HG03460 (cell line): ENCODE results near the gene PRKG1.
A peak's percentile ranks its signal among the peaks of the same experiment; 100 is the strongest.
"Not testable (repeated sequence)": the region's sequence is repeated elsewhere in the genome, so short reads cannot be mapped to it uniquely, and the experiment has no call there.

Experiments
- ATAC-seq: cut with Tn5 transposase; IDR thresholded peaks from one replicate; pipeline ENCODE4 v1.9.1; 2021; ENCODE audit not compliant: unreplicated experiment

The PRKG1 gene

DNA sequence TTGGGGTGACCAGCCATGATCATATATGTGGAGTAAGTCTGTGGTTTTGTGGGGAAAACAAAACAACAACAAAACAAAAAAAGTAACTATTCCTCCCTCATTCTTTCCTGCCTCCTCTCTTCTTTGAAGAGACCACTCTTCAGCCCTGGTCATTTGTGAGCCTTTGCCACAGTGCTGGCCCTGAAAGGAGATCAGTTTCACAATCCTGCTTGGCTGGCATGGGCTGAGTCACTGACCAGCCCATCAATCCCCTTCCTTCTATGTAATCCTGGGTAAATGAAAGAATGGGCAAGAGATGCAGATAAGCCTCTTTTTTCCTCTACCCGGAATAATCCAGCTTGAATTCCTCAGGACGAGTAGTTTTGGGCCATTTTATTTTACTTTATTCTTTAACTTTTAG, 611.5 kb downstream of the PRKG1 start:
- no peak for ATAC-seq

DNA sequence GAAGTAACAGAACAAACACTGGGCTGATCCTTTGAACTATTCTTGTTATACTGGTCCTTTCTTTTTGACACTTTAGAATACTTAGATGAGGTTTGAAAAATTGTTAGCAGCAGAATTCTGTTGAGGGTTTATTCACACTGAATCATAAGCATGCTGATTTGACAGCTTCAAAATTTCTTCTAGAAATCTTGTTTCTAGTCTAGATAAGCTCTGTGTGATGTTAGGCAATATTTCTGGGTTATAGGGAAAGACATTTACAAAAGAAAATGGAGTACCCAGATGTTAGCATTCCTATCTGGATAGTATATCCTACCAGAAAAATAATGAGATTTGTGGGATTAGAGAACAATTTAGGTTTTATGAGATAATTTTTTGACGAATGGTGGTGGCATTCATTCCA, 613.0 kb downstream of the PRKG1 start:
- no peak for ATAC-seq

DNA sequence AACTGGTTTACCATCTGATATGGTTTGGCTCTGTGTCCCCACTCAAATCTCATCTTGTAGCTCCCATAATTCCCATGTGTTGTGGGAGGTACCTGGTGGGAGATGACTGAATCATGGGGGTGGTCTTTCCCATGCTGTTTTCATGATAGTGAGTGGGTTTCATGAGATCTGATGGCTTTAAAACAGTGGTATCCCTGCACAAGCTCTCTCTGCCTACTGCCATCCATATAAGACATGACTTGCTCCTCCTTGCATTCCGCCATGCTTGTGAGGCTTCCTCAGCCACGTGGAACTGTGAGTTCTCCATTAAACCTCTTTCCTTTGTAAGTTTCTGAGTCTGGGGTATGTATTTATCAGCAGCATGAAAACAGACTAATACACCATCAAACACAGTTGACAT, 614.5 kb downstream of the PRKG1 start:
- ATAC-seq, result not testable (repeated sequence)

DNA sequence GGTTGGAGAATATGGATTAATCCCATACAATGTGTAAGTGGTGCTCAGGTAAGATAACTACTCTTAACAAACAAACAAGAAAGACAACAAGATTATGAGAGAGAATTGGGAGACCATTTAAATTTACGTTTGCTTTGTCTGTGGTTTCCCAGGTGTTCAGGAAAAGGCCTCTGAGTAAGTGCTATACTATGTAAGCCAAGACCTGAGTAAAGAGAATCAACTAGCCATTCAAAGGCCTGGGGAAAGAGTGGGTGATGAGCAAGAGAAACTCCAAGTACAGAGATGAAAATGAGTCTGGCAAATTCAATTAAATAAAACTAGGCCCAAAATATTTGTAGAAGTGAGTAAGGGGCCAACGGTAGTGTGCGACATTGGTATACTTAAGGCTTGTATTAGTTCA, 615.2 kb downstream of the PRKG1 start:
- no peak for ATAC-seq

DNA sequence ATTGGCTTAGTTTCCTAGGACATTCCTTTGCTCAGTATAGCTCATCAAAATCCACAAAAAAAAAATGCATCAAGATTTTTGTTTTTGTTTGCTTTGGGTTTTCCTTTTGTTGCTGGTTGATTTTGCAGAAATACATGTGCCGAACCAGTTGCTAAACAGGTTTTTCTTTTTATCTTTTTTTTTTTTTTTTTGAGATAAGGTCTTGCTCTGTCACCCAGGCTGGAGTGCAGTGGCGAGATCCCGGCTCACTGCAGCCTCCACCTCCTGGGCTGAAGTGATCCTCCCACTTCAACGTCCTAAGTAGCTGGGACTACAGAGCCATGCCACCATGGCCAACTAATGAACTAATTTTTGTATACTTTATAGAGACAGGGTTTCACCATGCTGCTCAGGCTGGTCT, 616.8 kb downstream of the PRKG1 start:
- ATAC-seq, result no peak

DNA sequence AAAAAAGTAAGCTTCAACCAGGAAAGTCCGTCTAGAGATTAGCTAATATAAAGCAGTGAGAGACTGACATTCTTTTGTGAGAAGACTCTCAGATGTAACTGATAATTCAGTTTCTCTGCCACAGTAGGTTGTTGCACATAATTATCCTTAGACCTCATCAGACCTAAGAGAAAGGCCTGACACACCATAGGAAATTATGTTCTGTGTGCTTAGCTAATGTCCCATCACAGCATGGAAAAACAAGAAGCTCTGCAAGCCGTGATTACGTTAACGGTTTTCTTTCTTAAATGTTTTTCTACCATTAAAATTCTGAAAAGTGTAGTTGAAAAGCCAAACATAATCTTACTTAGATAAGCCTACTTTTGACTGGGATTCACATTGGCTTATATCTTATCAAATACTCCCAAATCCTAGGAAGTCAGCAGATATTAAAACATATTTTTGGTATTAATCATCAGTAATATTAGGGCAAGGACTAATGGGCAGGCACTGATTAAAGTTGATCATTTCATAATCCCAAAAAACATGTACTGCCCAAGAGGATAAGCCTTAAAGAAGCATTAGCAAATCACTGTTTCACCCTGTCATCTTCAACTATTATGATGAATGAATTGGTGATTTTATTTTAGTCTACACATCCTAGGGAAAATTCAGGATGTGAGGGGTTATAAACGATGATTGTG, 619.9 kb downstream of the PRKG1 start:
- no peak for ATAC-seq

DNA sequence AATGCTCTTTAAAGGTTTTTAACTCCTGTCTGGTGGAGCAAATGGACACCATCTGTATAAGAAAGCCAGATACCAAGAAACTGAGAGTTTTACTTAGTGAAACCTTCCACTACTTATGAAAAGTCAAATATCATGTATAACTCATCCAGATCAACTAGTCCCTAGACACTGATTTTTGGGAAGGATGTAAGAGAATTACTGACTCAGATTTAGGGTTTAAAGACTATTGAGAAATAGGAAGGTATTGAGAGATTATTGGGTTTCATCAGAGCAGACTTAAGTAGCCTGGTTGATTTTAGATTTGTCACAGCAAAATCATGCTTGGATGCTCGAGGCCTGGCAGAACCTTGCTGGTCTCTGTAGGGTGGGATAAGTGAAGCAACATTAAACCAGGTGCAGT, 622.0 kb downstream of the PRKG1 start:
- ATAC-seq, result no peak

DNA sequence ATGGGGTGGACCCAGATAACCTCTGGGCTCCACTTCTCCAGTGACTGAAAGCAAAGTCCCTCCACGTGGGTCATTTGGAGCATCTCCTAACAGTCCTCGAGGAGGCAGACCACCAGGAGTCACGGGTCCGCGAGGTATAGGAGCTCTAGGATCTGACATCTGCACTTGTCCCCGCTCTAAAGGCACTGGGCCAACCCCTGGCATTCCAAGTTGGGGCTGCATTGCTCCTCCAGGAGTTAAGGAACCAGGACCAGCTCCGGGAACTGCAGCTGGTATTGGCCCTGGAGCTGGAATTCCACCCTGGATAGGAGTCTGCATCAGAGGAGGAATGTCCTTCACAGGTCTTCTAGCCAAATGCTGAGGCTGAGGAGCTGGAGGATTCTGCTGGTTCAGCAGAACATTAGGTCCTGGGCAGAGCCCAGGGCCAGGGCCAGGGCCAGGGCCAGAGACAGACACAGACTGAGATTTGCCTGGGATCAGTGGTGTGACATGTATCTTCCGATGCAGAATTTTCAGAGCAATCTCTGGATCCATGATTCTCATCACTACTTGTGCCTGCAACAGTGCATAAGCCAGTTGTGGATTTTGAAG, 624.3 kb downstream of the PRKG1 start:
- ATAC-seq, result no peak

DNA sequence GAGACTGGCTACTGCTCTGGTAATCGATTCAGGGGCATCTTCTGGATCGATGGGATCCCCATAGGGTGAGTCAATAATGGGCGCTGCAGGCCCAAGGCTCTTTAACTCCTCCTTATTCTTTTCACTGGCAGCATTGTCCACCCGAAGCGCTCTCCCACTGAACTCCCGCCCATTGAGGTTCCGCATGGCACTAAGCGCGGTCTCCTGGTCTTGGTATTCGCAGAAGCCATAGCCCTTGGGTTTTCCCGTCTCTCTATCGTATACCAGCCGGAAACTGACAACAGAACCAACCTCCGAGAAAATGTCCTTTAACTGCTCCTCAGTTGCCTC, 624.8 kb downstream of the PRKG1 start:
- ATAC-seq, result peak; percentile 33

DNA sequence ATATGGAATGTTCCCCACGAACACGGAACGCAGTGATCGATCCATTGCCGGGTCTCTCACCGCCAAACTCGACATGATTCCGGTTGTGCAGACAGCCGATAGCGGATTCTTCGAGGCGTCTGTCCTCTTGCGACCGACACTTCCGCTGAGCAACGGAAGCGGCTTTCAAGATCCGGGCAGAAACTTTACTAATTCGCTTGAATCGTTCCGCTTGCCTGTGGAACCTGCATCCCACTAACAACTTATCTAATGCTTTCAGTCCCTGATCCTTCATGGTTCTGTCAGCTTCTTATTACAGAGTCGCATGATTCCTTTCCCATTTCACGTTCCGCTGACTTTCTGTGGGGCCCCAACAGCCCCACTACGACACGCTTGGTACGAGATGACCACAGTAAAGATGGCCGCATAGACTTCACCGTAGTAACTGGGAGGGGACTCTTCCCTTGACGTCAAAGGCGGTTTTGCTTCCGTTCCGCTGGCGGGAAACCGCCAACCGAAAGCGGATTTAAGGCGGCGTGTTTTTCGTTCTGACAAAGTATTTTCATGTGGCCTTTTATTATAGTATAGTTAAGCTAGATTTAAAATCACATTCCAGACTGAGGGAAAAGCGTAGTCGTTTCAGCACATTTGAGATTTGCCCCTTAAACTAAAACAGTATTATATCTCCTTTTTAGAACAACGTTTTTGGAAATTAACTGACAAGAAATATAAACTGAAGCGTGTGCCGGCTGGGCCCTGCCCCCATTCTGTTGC, 625.4 kb downstream of the PRKG1 start, which contains the start of gene CSTF2T:
CSTF2T (minus strand) TSS at position 121 of the 753 bp plus-strand sequence; CDS start at position 75, 46 bp downstream.
- ATAC-seq, result peak; percentile 92

DNA sequence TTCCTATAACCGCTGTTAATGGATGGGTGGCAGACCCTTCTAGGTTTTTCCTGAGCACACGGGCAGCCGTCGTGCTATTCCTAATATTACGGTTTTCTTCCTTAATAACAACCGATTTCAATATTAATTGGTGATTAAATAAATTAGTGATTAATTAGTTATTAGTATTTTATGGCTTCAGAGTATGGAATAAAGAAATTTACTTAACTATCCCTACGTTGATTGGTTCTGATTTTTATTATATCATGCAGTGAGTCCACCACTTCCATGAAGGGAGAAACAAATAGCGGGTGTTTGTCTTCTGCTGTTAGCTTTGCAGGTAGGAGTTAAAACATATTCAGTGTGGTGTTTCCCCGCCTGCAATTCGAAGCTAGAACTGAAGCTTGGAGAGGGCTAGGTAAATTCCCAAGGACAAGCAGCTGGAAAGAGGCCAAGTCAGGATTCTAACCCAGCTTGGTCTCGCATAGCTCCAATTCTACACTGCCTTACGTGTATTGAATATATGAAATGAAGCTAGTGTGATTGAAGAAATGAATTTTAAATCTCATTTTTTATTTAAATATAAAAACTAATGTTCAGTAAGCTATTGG, 626.0 kb downstream of the PRKG1 start:
- no peak for ATAC-seq

DNA sequence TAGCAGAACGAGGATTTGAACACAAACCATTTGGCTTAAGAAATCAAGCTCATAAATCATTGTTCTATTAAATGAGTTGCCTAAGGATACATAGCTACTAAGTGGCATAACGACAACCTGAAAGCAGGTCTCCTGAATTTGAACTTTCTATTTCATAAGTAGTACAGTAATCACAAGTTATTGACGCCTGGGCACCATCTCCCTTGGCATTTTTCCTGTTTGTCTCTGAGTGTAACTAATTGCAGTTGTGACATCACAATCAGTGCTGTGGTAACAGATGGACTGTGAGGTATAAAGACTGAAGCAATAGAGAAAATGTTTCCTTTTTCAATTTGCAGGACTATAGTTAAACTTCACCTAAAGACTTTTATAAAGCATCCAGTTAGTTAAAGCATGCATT, 631.5 kb downstream of the PRKG1 start:
- ATAC-seq, result no peak

DNA sequence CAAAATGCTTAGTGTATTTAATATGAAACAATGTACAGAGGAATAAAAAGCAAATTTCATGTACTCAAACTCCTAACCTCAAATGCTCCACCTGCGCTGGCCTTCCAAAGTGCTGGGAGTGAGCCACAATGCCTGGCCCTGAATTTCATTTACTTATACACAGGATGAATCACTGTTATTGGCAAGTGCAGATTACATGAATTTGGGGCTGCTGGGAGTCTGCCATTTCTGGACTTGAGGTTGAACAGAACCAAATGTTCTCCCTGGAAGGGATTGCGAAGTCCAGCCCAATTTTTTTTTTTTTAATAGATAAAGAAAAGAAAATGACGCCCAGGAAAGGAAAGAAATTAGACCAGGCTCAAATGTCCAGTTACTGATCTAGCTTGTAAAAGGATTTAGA, 631.9 kb downstream of the PRKG1 start:
- no peak for ATAC-seq

DNA sequence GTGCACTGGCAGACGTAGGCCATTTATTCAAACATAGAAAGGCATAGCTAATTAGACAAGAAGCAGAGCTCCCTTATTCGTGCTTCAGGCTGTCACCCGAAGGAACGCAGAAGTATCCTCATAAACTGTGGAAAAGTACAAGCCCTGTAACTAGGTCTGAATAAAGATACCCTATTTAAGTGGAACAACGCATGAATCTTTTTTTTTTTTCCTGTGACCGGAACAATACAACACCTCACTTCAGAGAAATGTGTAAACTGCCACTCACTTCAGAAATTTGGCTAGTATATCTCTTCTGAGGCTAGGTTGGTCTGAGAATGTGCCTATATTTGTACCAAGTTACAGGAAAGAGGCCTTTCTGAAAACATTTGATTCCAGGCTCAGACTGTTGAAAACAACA, 633.1 kb downstream of the PRKG1 start:
- ATAC-seq, result no peak

DNA sequence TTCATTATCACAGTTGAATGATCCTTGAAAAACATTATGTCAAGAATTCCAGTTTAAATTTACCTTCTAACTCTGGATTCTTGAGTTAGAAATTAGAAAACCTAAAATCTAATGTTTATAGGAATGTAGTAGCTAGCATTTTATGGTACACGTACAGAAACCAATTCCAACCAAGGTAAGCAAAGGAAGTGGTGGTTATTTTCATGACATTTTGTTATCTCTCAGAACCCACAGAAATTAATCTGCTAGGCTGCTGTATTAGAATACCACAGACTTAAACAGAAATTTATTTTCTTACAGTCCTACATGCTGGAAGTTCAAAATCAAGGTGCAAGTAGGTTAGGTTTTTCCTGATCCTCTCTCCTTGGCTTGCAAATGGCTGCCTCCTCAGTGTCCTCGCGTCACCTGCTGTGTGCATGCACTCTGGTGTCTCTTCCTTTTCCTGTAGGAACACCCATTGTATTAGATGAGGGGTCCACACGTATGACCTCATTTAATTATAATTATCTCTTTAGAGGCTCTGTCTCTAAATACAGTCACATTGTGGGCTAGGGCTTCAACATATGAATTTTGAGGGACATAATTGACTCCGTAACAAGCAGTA, 633.6 kb downstream of the PRKG1 start:
- ATAC-seq, result no peak

DNA sequence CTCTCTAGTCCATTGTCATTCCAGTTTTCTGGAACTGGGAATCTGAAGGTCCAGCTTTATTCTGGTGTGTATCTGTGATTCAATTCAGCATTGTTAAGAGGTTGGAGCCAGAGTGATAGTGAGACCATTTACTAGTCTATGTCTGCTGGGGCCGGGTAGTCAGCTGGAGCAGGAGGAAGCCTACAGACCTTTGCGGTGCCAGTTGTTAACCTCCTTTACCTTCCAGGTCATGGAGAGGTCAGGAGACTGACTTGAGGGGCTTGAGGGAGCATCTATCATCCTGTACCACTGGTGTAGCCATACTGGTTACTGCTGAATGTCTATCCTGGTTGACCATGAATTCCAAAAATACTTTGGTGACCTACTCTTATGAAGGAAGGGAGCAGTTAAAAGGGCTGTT, 634.3 kb downstream of the PRKG1 start:
- no peak for ATAC-seq

DNA sequence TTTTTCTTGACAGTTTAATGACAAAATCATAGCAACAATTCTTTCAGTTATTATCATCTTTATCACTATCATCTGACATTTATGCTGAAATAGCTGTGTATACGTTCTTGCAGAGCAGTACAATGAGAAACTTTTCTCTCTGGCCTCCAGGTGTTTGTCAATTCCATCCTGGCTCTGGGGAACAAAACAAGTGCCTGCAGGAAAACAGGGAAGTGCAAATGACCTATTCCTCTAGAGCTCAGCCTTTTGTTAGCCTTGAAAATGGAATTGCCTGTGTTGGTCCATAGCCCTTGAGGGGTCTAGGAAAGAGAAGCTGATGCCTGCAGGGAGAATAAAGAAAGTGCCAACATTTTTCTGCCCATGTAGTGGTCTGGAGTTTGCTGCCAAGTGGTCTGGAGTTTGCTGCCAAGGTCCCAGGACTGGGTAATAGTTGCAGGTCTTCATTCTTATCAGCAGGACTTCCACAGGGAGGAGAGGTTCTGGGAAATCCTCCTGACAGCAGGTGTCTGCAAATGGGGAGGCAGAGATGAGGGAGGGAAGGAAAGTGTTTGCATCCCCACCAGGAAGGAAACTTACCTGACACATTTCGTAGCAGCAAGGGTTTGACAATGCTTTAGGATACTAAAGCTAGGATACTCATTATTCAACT, 635.2 kb downstream of the PRKG1 start:
- ATAC-seq, result no peak

DNA sequence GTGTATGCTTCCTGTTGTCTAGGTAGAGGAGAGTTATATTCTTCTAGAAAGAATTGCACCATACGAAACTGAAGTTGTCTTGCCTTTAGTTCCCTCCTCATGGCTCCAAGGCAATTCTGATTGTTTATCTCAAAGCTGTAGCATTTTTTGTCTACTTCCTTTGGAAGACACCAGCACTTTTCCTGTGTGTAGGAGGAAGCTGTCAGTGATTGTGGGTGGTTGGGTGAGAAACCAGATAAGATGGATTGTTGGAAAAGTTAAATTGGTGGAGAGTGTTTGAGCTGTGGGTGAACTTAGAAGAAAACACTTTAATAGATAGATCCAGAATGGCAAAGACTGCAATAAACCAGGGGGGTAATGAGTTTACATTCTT, 637.2 kb downstream of the PRKG1 start:
- ATAC-seq, result no peak

DNA sequence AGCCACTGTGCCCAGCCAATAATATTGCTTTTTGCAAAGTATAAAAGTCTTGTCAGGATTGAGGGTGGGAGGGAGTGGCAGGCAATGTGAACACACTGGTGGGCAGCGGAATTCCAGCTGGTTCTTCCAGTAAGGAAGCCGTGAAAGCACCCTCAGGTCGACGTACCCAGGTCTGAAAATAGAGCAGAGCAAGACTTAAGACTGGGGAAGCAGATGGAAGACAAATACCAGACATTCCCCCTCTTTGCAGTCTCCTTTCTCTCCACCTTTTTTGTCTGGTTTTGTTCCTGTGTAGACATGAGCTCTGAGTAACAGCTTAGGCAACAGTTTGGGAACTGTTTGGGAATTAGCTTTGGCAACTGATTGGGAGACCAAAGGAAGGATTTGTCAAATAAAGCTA, 642.7 kb downstream of the PRKG1 start:
- no peak for ATAC-seq

DNA sequence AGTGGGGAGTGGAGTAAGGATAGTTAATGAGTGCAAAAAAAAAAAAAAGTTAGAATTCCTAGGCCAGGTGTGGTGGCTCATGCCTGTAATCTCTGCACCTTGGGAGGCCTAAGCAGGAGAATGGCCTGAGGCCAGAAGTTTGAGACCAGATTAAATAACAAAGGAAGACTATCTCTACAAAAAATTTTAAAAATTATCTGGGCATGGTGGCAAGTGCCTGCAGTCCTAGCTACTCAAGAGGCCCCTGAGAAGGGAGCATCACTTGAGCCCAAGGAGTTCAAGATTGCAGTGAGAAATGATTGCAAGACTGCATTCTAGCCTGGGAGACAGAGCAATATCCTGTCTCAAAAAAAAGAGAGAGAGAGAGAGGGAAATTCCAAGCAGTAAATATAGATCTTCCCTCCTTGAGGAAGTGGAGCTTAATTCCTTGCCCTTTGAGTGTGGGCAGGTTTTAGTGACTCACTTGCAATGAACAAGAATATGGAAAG, 644.6 kb downstream of the PRKG1 start:
- no peak for ATAC-seq

DNA sequence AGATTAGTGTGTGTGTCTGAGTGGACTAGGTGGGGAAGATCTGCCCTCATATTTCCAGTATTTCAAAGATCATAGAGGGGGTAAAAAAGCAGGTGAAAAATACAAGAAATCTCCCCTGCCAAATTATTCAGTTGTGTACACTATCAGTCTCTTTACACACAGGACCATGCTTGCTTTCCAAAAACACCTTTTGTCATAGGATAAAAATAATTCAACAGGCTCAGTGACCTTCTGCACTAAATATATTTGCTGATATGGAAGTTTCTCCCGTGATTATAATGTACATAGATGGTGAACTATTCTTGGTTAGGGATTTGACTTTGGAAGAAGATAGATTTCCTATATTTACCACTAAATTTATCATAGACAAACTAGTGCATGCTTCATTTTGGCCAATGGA, 649.8 kb downstream of the PRKG1 start:
- no peak for ATAC-seq
